Transverse colon (tissue), 4 donors: ENCODE measurements around the gene SH3RF3. TPM values are rescaled to one million over a fixed set of nuclear protein-coding genes. Genes with fewer than 3 reads are reported as not detected.

Experiments
- DNase-seq: peaks from one replicate; pipeline ENCODE4 v3.0.0-alpha.2; 2019
- H3K27ac ChIP-seq, 4 donors: fragments of 200-600 bp; sonication (generic); 2 replicates each; pipeline ENCODE4 v1.5.1; 2016 to 2018; ENCODE audit warnings: inconsistent platforms in 4 of 4
- H3K27me3 ChIP-seq: fragments of 200-600 bp; sonication (generic); 2 replicates; pipeline ENCODE4 v1.5.1; 2017; ENCODE audit warnings: inconsistent platforms
- H3K36me3 ChIP-seq, 4 donors: fragments of 200-600 bp; sonication (generic); 2 replicates each; pipeline ENCODE4 v1.5.1; 2017 to 2019; ENCODE audit warnings: inconsistent platforms in 4 of 4
- H3K4me1 ChIP-seq, 4 donors: fragments of 200-600 bp; sonication (generic); 2 replicates each; pipeline ENCODE4 v1.5.1; 2017 to 2020; ENCODE audit warnings: inconsistent platforms in 4 of 4
- H3K4me3 ChIP-seq, 4 donors: fragments of 200-600 bp; sonication (generic); 1 replicate in 1 of 4; 2 replicates in 3 of 4; pipeline versions ENCODE4 v1.5.1 to v1.6.1; 2017 to 2019; ENCODE audit warnings: inconsistent platforms in 4 of 4
- H3K9me3 ChIP-seq, 2 donors: fragments of 200-600 bp; sonication (generic); 2 replicates each; pipeline ENCODE4 v1.5.1; 2017 to 2019; ENCODE audit warnings: inconsistent platforms in 2 of 2
- CTCF ChIP-seq, 5 experiments: fragments of 200-600 bp in 3 of 5; fragments of 450-650 bp in 2 of 5; sonication (generic) in 3 of 5; IDR thresholded peaks; 1 replicate in 2 of 5; 2 replicates in 3 of 5; pipeline ENCODE4 v1.5.1; 2016 to 2017; ENCODE audit warnings: antibody characterized with exemption in 5 of 5, inconsistent platforms in 3 of 5, mild to moderate bottlenecking in 2 of 5, moderate library complexity in 1 of 5
- EP300 ChIP-seq: sonication (generic); formaldehyde crosslinking; IDR thresholded peaks from one replicate; pipeline ENCODE4 v1.6.1; 2017; ENCODE audit warnings: antibody characterized with exemption, low read depth
- POLR2A ChIP-seq: fragments of 450-650 bp; IDR thresholded peaks from one replicate; pipeline ENCODE4 v1.6.1; 2016; ENCODE audit warnings: antibody characterized with exemption, mild to moderate bottlenecking, moderate library complexity
- POLR2AphosphoS5 ChIP-seq, 3 donors: sonication (generic); formaldehyde crosslinking; IDR thresholded peaks; one replicate each; pipeline ENCODE4 v1.6.1; 2016; ENCODE audit warnings: antibody characterized with exemption in 3 of 3
- WGBS, 2 donors: methylation state at CpG; one replicate each; pipeline ENCODE4 v1.1.5; 2018; ENCODE audit warnings: low coverage in 1 of 2; 5-methylcytosine and 5-hydroxymethylcytosine counted together
- in situ Hi-C, 4 donors: fragments of 200-750 bp; cut with MboI; loops; one replicate each; pipeline versions ENCODE4 v1.15.0 to v1.15.1; 2017; ENCODE audit warnings: low sequenced_read_pairs in 3 of 4, low pct_ligation_motif_present in 1 of 4, low pct_unique_long_range_greater_than_20kb in 1 of 4
- intact Hi-C: fragments of 100-400 bp; cut with DNase I; formaldehyde crosslinking; loops from one replicate; pipeline ENCODE4 v1.15.1; 2023; ENCODE audit warnings: low total_unique reads
- total RNA-seq, 4 donors: library from RNA; depleted of rRNA; stranded (reverse); fragments of >200 nt; gene quantifications; one replicate each; pipeline ENCODE4 v1.1.0, GENCODE V29; 2016

The SH3RF3 gene
- total RNA-seq, 4 donors from 2014 or later, result 1.9 to 8.8 (median 2.9) TPM

- H3K27me3 ChIP-seq, result peaks cover 26% of the 10 kb centered on the region
- H3K36me3 ChIP-seq, result no peaks in the 10 kb centered on the region
- H3K9me3 ChIP-seq, result no peaks in the 10 kb centered on the region
- TF ChIP-seq EP300 (no peak), POLR2A (no peak), POLR2AphosphoS5 (IDR thresholded peaks at IDR 0.05) (no peak), CTCF (IDR thresholded peaks at IDR 0.05) (no peak)
- no peak overlapping the region for H3K4me3 ChIP-seq
- H3K27ac ChIP-seq, result no peak overlapping the region
- in situ Hi-C loops (no loop called here), intact Hi-C loops (no loop called here)
- H3K4me1 ChIP-seq, result peaks cover 0 to 19% (median 9%) of the 10 kb centered on the region in 4 donors
- WGBS, 2 donors, result 85 to 88% methylated on average over 3 to 4 of the region's 4 CpGs
- no peak for DNase-seq
These were observed 2.8 kb downstream of the SH3RF3 start for GRCh38 chr2:109131777-109132176.

GRCh38 chr2:109132626-109133025 lies 3.6 kb downstream of the SH3RF3 start:
- H3K27ac ChIP-seq, result no peak overlapping the region
- no peak for DNase-seq
- intact Hi-C loops (no loop called here), in situ Hi-C loops (no loop called here)
- H3K27me3 ChIP-seq, result peaks cover 26% of the 10 kb centered on the region
- no peak overlapping the region for H3K4me3 ChIP-seq
- TF ChIP-seq POLR2A, result no peak
- no peak for TF ChIP-seq CTCF (IDR thresholded peaks at IDR 0.05)
- TF ChIP-seq EP300, result no peak
- TF ChIP-seq POLR2AphosphoS5 (IDR thresholded peaks at IDR 0.05), result no peak
- H3K4me1 ChIP-seq, result peaks cover 0 to 18% (median 7%) of the 10 kb centered on the region in 4 donors
- no peaks in the 10 kb centered on the region for H3K9me3 ChIP-seq
- H3K36me3 ChIP-seq, result no peaks in the 10 kb centered on the region

GRCh38 chr2:109133746-109134145 lies 4.7 kb downstream of the SH3RF3 start:
- no peak overlapping the region for H3K27ac ChIP-seq
- H3K27me3 ChIP-seq, result peaks cover 19% of the 10 kb centered on the region
- peaks cover 0 to 13% (median under 1%) of the 10 kb centered on the region in 4 donors for H3K4me1 ChIP-seq
- DNase-seq, result no peak
- in situ Hi-C loops, result no loop called here
- intact Hi-C loops, result no loop called here
- TF ChIP-seq EP300 (no peak), POLR2A (no peak), CTCF (IDR thresholded peaks at IDR 0.05) (no peak), POLR2AphosphoS5 (IDR thresholded peaks at IDR 0.05) (no peak)
- no peaks in the 10 kb centered on the region for H3K36me3 ChIP-seq
- no peaks in the 10 kb centered on the region for H3K9me3 ChIP-seq
- WGBS, 2 donors, result 67 to 87% methylated on average over 2 to 3 of the region's 3 CpGs
- H3K4me3 ChIP-seq, result no peak overlapping the region

GRCh38 chr2:109134741-109135358 lies 5.8 kb downstream of the SH3RF3 start:
- intact Hi-C loops, result no loop called here
- H3K27ac ChIP-seq, result no peak overlapping the region
- in situ Hi-C loops, result no loop called here
- H3K4me1 ChIP-seq, result peaks cover 0 to 3% (median 0%) of the 10 kb centered on the region in 4 donors
- TF ChIP-seq POLR2A (no peak), POLR2AphosphoS5 (IDR thresholded peaks at IDR 0.05) (no peak), CTCF (IDR thresholded peaks at IDR 0.05) (no peak), EP300 (no peak)
- H3K9me3 ChIP-seq, result no peaks in the 10 kb centered on the region
- 85% methylated on average over 8 of the region's 8 CpGs; no CpG with 5 or more reads in 1 of the 2 donors for WGBS, 2 donors
- no peak for DNase-seq
- H3K27me3 ChIP-seq, result peaks cover 9% of the 10 kb centered on the region
- H3K36me3 ChIP-seq, result no peaks in the 10 kb centered on the region
- no peak overlapping the region for H3K4me3 ChIP-seq
